Measurements from ENCODE around the gene EMSY. TPM values are rescaled to one million over a fixed set of nuclear protein-coding genes. Genes with fewer than 3 reads are reported as not detected.

The EMSY gene
- polyA plus RNA-seq, 1 of the 3 experiments (the other 2 are of a cell fraction) = 11.1 TPM

Small RNA genes within 50 kb of the gene (small RNA-seq; reads per million reads assigned to genes)
- 0 reads per million in 7 experiments for gene AP001189.2
- gene RF00019 = 0 reads per million in 7 experiments

Other genes with a start within 250 kb of the EMSY start
- 0.43 and 0.70 TPM in 2 replicates for gene WNT11, start 238.5 kb upstream of the EMSY start, polyA plus RNA-seq (2012; rRNA removed)
- gene THAP12, start 63.9 kb upstream of the EMSY start, polyA plus RNA-seq (2012; rRNA removed) = 14.9 and 19.6 TPM in 2 replicates
- gene GVQW3, start 63.7 kb upstream of the EMSY start, polyA plus RNA-seq (2012; rRNA removed) = 2.3 and 3.9 TPM in 2 replicates
- gene LRRC32, start 225.7 kb downstream of the EMSY start, polyA plus RNA-seq (2012; rRNA removed) = 0.19 and 0.43 TPM in 2 replicates

Data from SK-N-SH (cell line).